Left colon (tissue), 2 donors: Measurements from ENCODE around the gene SKIDA1. TPM values are rescaled to one million over a fixed set of nuclear protein-coding genes. Genes with fewer than 3 reads are reported as not detected.
A peak's percentile ranks its signal among the peaks of the same experiment; 100 is the strongest.

Source experiments
- ATAC-seq: fragments of 200-7000 bp; cut with Tn5 transposase; one replicate; pipeline ENCODE4 v1.9.1; 2020; ENCODE audit warnings: mild to moderate bottlenecking, moderate library complexity
- DNase-seq, 2 donors: peaks; one replicate each; pipeline ENCODE4 v3.0.0-alpha.2; 2020
- intact Hi-C, 2 donors: fragments of 100-400 bp; cut with DNase I in 1 of 2; cut with micrococcal nuclease in 1 of 2; formaldehyde crosslinking; loops; one replicate each; pipeline versions ENCODE4 v1.11.2 to v1.14.0; 2022; cut with DNase I, micrococcal nuclease
- total RNA-seq, 2 donors: library from RNA; stranded (reverse); fragmentation: NEBNext Ultra II Directional; extraction: Animal tissue kit (Norgen Biotek cat#: 25700); gene quantifications; one replicate each; pipeline ENCODE4 v1.2.1, GENCODE V29; 2021
- donor health status: DM: no; HTN: no; CAD: no.
- donor health status: DM: yes; HTN: yes; CAD: no.

Gene SKIDA1
- total RNA-seq, 2 donors from 2014 or later = 0.95 TPM; not detected in 1

DNA sequence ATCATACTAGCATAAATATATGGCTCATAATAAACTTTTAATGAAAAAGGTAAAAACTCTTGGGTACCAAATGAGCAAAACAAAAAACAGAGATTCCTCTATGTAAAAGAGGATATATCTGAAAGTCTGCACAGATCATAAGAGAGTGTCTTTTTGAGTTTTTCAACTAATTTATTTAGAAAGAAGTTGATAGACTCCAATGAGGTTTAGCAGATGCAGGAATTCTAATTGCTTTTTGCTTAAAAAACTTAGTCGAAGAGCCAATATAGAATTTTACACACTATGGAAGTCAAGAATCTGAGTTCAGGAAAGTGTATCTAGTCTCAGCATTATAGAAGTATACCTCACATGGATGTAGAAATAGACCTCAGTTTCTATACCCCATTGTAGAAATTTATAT is 5.2 kb upstream of the SKIDA1 start:
- DNase-seq (no peak), ATAC-seq (no peak)
- intact Hi-C loops = no loop called here

DNA sequence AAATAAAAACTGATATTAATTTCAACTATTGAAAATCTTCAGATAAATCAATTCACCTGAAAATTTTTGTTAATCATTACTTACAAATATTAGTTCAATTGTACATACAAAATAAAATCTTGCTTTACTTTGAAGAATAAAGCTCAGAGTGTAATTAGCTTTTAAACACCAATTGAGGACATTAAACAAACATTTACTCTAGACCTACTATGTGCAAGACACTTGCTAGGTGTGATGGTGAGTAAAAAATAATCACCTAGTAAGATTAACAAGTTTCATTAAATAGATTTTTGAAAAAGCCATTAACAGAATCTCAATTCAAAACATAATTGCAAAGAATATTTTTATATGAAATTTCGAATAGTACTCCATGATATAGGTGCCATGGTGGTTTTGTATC is 4.7 kb upstream of the SKIDA1 start:
- ATAC-seq (no peak), DNase-seq (no peak)
- intact Hi-C loops = no loop called here

DNA sequence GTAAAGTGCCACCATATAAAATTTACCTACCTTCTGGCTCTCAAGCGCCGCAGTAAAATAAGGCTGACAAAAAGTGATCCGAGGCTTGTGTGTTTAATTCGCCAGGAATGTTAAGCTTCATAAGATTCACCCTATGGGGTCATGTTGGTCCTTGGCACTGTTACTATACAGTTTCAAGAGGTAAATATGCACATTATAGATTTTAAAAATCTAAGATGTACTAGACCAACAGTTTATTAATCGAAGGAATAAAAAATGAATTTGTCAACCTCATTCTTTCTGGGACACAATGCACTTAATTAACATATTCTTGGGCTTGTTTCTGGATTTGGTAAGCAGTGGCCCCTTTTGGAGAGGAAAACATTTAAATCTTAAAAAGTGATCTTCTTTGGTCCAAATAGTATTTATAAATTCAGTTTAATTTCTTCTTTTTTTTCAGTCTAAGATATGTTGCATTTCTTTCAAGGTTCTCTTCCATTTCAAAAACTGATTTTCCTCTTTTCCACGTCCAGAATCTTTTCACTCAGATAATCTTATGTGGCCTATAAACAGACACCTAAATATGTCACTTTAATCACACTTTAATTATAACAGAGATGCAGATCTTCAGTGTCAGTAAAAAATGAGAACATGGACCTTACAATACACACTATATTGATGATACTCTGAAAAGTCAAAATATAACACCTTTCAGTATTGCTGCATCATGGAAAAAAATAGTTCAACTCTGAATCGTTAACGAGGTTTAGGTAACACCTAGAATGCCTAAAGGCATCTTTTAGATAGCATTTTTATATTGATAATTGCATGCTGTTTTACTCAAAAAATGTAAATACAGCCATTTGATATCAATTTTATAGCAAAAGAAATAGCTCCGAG is 3.8 kb upstream of the SKIDA1 start:
- DNase-seq (no peak), ATAC-seq (no peak)
- intact Hi-C loops = no loop called here

DNA sequence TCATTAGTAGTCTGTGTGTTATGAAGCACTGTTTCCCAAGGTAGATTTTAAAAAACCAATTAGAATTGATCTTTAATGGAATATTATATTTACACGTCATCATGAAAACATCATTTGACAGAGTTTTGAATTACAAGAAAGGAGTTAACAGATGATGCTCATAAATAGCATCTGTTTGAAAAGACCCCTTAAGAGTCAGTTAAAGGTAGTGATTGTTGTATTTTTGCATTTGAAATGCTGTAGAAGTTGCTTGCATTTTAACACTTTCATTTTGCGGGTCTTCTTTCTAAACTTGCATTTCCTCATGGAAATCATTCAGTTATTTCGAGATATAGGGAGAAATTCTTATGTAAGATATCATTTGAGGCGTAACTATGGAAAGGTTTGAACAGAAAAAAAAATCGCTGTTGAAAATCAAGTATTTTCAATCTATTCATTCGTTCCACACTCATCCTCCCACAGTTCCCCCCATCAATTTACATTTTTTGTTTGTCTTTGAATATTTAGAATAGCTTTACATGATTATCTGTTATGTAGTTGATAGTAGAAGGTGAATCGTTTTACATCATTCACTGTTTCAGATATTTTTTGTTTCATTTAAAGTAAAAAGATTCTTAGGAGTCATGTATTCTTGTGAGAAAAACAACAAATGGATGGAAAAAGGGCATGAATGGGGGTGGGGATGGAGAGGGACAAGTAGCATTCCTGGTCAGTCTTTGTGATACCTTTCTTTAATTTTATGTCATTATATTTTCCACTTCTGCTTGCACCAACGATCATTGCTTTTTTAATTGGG is 3.0 kb upstream of the SKIDA1 start:
- intact Hi-C loops = no loop called here
- ATAC-seq (no peak), DNase-seq (no peak)

DNA sequence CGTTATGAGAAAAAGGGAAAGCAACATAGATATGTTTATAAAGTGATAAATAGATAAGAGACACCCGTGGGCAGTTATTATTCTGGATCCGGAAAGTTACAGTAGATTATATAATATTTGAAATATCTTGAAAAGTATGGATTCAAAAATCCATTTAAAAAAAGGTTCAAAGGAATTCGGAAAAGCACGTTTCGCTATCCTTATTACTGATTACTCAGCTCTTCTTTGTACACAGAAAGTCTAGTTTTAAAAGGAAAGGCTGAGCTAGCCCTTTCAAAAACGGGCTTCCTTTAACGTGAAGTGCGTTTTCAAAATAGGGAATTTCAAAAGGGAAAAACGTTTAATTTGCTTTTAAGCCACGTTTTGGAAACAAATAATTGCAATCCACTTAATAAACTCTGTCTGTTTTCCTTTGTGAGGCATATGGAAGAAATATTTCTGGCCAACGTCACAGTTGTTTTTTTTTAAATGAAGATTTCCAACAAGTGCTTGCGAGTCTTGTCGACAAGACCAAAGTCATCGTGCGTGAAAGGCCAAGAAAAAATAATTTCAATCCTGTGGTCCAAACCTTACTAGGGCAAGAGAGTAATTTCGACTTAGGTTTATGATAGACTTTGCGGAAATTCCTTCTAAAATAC is 2.2 kb upstream of the SKIDA1 start:
- intact Hi-C loops = no loop called here
- no peak for ATAC-seq
- no peak for DNase-seq

DNA sequence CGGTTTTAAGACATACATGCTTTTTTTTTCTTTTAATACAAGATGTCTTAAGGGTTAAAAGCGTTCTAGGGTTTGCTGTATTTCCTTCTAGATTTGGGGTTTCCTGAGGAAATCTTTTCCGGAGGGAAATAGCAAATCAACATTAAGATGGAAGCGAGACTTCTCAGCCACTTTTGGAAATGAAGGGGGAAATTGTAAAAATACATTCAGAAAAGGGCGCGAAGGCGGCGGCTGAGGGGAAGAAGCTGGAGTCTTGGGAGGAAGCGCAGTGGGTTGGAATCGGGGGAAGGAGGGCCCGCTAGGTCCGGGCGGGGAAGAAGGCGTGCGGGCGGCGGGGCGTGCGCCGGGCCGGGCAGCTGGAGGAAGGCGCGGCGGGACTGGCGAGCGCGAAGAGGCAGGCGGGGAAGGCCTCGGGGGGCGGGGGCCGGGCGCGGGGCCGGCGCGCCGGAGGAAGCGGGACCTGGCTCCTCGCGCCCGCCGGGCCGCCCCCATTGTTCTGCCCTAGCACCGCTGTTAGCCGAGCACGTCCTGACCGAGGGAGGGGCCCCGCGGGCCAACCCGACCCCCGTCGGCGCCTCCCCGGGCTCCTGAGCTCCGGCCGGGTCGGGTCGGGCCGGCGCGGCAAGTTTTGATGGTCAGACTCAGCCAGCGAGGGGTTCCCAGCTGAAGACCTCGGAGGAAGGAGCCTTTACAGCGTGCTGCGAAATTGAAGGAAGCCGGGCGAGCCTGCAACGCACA is 1.5 kb upstream of the SKIDA1 start:
- DNase-seq (peak; percentile 59 to 69), ATAC-seq (peak; percentile 50)
- intact Hi-C loops = no loop called here

DNA sequence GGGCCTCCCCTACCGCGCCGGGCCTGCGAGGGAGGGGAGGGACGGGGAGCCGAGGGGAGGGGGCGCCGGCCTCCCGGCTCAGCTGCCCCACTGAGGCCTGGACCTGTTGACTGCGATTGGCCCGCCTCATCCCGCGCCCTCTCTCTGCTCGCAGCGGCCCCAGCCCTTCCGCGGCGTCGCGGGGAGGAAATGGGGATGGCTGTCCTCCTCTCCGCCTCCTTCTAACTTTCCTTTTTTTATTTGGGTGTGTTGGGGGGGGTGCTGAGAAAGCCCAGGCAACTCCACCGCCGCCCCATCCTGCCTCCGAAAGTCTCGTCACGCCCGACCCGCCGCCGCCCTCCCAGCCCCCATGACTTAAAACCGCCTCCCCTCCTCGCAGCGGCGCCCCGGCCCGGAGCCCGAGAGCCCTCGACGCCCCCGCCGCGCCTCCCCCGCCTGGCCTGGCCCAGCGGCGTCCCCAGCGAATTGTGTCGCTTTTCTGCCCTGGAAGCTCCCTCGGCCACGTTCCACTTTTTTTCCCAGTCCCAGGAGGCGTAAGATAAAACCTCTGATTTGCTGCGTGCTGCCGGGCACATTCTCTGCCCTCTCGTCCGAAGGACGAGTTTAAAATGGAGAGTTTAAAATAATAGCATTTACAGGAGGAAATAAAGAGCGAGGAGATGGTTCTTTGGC is 842 bp upstream of the SKIDA1 start:
- DNase-seq (peak; percentile 65 to 72), ATAC-seq (peak; percentile 48)
- intact Hi-C loops = no loop called here

DNA sequence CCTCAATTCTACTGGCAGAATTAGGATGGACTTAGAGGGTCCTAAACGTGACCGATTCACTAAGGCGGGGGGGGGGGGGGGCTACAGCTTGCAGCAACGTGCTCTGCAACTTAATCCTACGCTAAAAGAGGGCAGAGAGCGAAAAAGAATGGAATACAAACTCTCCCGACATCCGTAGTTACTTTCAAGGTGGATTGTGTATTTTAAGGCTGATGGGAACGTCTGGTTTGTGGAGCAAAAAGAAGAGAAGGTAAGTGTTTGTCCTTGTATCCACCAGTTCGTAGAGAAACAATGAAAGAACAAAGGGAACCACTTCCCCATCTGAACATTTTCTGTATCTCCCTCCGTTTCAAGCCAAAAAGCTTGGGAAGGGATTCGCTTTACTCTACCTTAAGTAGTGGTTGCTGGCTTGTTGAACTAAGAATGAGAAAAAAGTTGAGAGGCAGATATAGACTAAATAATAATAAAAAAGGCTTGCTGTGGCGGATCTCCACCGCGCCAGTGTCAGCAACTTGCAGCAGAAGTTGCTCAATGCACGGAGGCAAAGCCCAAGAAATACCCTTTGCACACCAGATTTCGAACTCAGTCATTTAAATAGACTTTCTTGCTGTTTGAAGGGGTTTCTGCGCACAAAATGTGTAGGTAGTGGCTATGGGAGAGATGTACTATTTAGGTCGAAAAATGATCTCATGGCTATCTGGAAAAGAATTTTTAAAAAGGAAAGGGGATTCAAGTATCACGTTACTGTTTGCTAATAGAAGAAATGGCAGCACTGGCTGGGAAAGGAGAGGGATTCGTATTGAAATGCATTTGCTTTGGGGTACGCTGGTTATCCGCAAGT is 736 bp downstream of the SKIDA1 start:
- no peak for DNase-seq
- ATAC-seq = no peak
- intact Hi-C loops = no loop called here

DNA sequence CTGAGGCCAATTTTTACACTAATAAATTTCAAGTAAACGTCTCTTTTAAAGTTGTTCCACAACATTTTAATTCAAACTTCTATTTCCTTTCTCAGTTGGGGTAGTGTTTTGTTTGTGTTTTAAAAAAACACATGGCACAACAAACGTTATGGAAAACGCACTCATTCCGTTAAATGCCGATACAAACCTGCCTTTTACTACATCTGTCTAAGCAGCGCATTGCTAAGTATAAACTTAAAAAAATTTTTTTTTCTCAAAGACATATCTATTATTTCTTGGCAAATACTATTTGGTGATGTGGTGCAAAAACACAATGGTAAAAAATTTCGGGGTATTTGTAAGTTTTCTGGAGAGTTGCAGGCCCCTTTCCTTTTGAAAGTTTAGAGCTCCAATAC is 1.4 kb downstream of the SKIDA1 start:
- intact Hi-C loops = no loop called here
- DNase-seq (no peak), ATAC-seq (no peak)

DNA sequence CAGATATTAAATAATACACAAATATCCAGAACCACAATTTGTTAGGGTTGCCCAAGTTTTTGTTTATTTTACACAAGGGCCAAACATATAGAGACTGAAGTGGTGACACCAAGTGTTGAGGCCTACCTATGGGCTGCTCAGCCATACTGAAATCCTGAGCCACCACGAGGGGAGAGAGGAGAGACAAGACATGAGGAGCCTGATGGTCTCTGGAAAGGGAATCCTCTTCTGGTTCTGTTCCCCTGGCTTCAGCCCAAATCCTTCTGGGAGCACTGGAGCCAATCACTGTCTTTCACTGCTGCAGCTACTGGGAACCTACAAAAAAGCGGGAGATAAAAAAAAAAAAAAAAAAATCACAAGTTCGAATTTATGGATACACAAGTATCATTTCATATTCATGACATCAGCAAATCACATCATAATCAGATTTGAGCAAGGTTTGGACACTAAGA is 1.9 kb downstream of the SKIDA1 start:
- no peak for ATAC-seq
- no peak for DNase-seq
- intact Hi-C loops = no loop called here

DNA sequence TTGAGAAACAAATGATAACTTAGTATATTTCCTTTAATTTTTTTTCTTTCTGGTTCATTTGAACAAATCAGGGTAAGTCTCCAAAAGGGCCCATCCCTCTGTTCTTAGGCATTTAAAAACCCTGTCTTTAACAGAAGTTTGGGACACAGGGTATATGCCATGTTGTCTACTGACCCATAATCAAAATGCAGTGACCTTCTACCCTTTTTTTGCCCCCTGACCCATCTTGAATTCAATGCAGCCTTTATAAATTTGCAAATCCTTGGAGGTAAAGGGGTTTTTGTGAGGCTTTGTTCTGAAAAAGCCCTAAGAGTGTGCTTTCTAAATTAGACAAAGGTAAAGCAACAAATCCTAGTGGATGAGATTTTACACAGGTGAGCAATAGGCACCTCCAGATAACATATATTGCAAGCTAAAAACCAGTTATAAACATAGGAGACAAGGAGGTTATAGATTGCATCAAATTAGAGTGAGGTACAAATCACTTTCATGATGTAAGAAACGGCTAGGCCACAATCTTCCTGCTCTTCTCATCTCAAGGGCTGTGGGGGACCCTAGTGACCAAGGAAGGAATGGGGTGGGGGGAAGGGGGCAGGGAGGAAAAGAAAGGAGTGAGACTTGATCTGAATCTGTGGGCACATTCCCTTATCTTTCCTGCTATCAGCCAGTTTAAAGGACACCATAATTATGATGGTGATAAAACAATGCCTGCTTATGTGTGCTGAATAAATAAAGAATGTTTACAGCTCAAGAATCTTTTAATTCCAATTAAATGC is 2.7 kb downstream of the SKIDA1 start:
- intact Hi-C loops = no loop called here
- ATAC-seq (no peak), DNase-seq (no peak)

DNA sequence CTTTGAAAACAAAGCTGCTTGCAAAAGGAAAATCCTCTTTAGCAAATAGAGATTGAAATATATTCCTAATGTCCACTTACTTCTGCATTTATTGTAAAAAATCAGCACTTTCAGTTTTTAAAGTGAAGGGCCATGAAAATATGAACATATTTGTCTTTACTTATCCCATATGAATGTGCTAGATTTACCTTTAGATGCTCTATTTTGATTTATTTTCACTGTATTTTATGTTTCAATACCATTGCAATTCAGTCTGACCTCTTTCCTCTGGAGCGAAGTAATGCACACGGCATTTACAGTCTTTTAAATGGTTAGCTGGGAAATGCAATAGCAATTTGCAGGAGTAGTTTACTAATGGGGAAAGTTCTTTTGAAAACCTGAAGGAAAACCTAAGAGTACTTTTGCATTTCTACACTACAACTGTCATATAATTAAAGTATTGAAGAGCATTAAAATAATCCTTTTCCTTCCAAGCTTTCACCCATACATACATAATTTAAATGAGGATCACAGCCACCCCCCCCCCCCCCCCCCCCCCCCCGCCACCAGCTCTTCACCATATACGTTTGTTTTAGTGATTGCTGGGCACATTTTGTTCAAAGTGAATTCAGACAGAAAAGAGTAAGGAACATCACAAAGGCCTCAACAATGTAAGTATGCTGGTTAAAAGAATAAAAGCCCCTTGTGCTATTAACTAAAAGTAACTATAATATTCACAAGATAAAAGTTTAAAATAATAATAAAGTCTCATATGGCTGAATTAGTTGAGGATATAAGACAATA is 3.5 kb downstream of the SKIDA1 start:
- ATAC-seq = no peak
- intact Hi-C loops = no loop called here
- no peak for DNase-seq

DNA sequence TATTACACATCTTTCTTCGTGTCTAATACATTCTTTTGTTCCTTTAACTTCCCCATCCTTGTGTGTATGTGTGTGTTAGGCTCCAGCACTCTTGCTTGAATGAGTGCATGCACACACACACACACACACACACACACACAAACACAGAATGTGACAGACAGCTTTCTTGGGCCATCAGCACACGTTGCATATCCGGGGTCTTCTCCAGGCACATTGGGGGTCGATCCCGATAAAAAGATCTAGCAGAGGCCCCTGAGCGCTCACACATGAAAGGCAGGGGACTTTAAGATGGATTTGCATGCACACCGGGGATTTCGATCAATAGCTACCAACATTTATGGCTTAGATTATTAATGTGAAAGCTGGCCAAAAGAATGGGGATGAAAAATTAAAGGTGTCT is 4.5 kb downstream of the SKIDA1 start:
- ATAC-seq (no peak), DNase-seq (no peak)
- intact Hi-C loops = no loop called here

DNA sequence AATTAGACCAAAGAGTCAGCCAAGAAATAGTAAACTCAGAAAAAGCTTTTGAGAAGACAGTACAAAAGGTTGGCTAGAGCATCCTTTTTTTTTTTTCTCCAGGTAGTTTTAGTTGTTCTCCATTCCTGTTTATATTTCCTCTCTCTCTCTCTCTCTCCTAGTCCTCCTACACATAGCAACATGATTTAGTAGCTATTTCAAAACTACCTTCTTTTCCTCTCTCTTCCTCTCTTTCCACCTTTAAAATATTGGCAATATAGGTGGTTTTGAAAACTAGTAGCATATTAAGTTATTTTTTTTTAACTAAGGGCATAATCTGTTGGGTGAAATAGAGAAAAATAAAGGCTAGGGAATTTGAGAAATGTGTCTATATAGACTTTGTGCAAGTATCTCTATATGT is 5.0 kb downstream of the SKIDA1 start:
- intact Hi-C loops = no loop called here
- ATAC-seq (no peak), DNase-seq (no peak)

DNA sequence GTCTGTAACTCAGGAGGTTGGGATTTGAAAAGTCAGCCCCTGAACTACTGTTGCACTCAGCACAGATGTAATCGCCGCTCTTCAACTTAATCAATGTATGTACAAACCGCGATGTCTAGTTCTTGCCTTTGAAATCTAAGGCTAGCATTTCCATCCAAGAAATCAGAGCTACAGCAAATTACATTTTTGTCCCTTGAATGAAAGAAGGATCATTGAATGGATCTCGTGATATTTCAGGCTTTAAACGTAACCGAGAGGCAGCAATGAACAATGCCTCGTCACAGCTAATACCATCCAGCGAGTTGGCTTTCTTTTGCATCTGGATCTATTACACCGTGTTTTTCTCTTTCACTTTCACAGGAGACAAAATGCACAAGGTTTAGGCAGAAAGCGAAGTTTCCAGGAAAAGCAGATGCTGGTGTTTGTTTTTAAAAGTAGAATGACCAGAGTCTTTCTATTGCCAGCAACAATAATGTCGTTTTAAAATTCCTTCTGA is 5.5 kb downstream of the SKIDA1 start:
- intact Hi-C loops = no loop called here
- DNase-seq = no peak
- ATAC-seq = no peak

DNA sequence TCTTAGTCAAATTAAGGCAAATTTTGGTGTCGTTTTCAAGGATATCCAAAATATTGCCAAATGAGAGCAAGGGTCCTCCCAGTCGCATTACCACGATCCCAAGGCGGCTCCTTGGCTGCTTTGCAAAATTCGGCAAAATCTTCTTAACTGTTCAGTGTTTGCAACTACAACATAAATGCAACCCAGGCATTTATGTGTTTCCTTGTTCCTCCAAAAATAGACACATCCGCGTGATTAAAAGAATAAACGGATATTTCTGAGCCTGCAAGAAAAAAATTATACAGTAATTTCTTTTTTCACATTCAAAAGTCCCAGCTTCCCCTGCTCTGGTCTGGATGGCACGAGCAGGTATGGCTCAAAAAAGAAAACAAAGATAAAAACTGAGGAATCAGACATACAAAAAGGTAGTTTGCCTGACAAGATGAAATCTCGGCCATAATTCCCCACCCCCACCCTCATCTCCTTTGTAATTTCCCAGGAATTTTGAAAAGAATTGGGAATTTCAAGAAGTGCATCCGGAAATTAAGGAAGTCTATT is 6.0 kb downstream of the SKIDA1 start:
- intact Hi-C loops = no loop called here
- no peak for ATAC-seq
- DNase-seq = no peak
